Esophagus muscularis mucosa (tissue), 4 donors: ENCODE data around the gene MIA3. TPM values are rescaled to one million over a fixed set of nuclear protein-coding genes. Genes with fewer than 3 reads are reported as not detected.

Experiments
- total RNA-seq, 4 donors: library from RNA; depleted of rRNA; stranded (reverse); fragments of >200 nt; gene quantifications; one replicate each; pipeline versions ENCODE4 v1.1.0 to v1.2.1, GENCODE V29; 2016

Gene MIA3
- total RNA-seq, 4 donors from 2014 or later = 36.1 to 53.0 (median 49.0) TPM

Other genes starting within 250 kb of the MIA3 start
- gene HHIPL2, start 70.0 kb upstream of the MIA3 start, total RNA-seq = under 1 TPM in 2 of 4 donors, not detected in 2; 0.63 to 0.83 TPM
- gene TAF1A, start 28.2 kb upstream of the MIA3 start, total RNA-seq = 1 to 10 TPM; 2.5 to 4.5 (median 3.9) TPM
- 100 to 1,000 TPM in 2 of 4 donors, 10 to 100 TPM in 2; 94.3 to 120 (median 99.8) TPM for gene AIDA, start 94.4 kb downstream of the MIA3 start, total RNA-seq
- gene BROX, start 94.5 kb downstream of the MIA3 start, total RNA-seq = 10 to 100 TPM; 36.6 to 55.6 (median 48.4) TPM
- 1 to 10 TPM in 1 of 4 donors, under 1 TPM in 1, not detected in 2; 0.42 to 1.3 TPM for gene FAM177B, start 119.1 kb downstream of the MIA3 start, total RNA-seq
- gene DISP1, start 196.9 kb downstream of the MIA3 start, total RNA-seq = 10 to 100 TPM in 2 of 4 donors, 1 to 10 TPM in 2; 9.3 to 14.1 (median 10.8) TPM